Glutamatergic neuron (in vitro differentiated cells): ENCODE measurements around the gene HNRNPC. TPM values are rescaled to one million over a fixed set of nuclear protein-coding genes. Genes with fewer than 3 reads are reported as not detected.

Experiments
- DNase-seq: peaks from one replicate; pipeline ENCODE4 v3.0.0; 2022
- H3K27ac Mint-ChIP-seq: one replicate; pipeline ENCODE4 v1.8.0; 2020; ENCODE audit warnings: mild to moderate bottlenecking, mixed read lengths, inconsistent platforms; ENCODE audit not compliant: unreplicated experiment
- H3K27me3 Mint-ChIP-seq: one replicate; pipeline ENCODE4 v1.8.0; 2020; ENCODE audit warnings: mild to moderate bottlenecking, moderate library complexity, mixed read lengths, inconsistent platforms; ENCODE audit not compliant: unreplicated experiment
- H3K36me3 Mint-ChIP-seq: one replicate; pipeline ENCODE4 v1.8.0; 2020; ENCODE audit warnings: mild to moderate bottlenecking, mixed read lengths, inconsistent platforms; ENCODE audit not compliant: unreplicated experiment
- H3K4me1 Mint-ChIP-seq: one replicate; pipeline ENCODE4 v1.8.0; 2020; ENCODE audit warnings: mild to moderate bottlenecking, low read depth, mixed read lengths, inconsistent platforms; ENCODE audit not compliant: unreplicated experiment
- H3K4me3 Mint-ChIP-seq: one replicate; pipeline ENCODE4 v1.8.0; 2020; ENCODE audit warnings: mild to moderate bottlenecking, mixed read lengths, inconsistent platforms; ENCODE audit not compliant: unreplicated experiment
- H3K9me3 Mint-ChIP-seq: one replicate; pipeline ENCODE4 v1.8.0; 2020; ENCODE audit warnings: mild to moderate bottlenecking, moderate library complexity, mixed read lengths, inconsistent platforms; ENCODE audit not compliant: unreplicated experiment
- total RNA-seq: library from RNA; stranded (reverse); fragmentation: NEBNext Ultra II Directional; extraction: Animal tissue kit (Norgen Biotek cat#: 25700); gene quantifications from one replicate; pipeline ENCODE4 v1.2.1, GENCODE V29; 2021; ENCODE audit not compliant: unreplicated experiment
- TF ChIP-seq, protein P1 (sequence below): fragments of 200-600 bp; sonication (generic); IDR thresholded peaks from one replicate; pipeline ENCODE4 v1.5.0; 2021; ENCODE audit not compliant: partially characterized antibody, unreplicated experiment

The HNRNPC gene
- total RNA-seq, 1 donor from 2014 or later = 514 TPM

DNA sequence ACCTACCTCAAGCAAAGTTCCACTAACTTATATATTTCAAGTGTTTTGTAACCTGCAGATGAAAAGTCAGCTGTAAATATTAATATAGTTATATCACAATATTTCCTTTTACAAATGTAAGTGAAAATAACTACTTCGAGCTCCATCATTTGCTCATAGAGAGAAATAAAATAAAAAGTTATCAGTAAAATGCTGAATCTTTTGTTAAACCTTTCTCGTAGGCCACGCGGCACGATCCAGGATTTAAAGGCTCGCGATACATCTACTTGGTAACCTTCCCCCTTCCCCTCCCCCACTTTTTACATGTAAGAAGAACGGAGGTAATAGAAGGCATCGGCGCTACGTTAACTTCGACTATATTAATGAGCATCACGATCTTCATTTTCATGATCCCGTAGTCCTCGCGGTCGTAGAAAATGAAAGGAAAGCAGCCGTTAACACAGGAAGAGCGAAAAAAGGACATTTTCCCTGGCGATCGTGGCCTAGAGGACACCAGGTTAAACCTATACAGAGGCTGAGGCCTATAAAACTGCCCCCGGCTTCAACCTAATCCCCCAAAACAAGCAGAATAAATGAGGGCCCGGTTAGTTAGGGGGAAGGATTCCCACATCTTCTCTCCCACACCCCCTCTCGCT, 508 bp downstream of the HNRNPC start:
- peaks cover 6% of the 10 kb centered on the region for H3K27me3 Mint-ChIP-seq
- peaks cover 19% of the 10 kb centered on the region for H3K4me1 Mint-ChIP-seq
- H3K36me3 Mint-ChIP-seq = no peaks in the 10 kb centered on the region
- no peak for DNase-seq
- TF ChIP-seq, protein P1, sequence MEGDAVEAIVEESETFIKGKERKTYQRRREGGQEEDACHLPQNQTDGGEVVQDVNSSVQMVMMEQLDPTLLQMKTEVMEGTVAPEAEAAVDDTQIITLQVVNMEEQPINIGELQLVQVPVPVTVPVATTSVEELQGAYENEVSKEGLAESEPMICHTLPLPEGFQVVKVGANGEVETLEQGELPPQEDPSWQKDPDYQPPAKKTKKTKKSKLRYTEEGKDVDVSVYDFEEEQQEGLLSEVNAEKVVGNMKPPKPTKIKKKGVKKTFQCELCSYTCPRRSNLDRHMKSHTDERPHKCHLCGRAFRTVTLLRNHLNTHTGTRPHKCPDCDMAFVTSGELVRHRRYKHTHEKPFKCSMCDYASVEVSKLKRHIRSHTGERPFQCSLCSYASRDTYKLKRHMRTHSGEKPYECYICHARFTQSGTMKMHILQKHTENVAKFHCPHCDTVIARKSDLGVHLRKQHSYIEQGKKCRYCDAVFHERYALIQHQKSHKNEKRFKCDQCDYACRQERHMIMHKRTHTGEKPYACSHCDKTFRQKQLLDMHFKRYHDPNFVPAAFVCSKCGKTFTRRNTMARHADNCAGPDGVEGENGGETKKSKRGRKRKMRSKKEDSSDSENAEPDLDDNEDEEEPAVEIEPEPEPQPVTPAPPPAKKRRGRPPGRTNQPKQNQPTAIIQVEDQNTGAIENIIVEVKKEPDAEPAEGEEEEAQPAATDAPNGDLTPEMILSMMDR = no peak
- peaks cover 9% of the 10 kb centered on the region for H3K9me3 Mint-ChIP-seq
- peak overlapping the region; percentile 100 for H3K27ac Mint-ChIP-seq
- peak overlapping the region; percentile 99 for H3K4me3 Mint-ChIP-seq

DNA sequence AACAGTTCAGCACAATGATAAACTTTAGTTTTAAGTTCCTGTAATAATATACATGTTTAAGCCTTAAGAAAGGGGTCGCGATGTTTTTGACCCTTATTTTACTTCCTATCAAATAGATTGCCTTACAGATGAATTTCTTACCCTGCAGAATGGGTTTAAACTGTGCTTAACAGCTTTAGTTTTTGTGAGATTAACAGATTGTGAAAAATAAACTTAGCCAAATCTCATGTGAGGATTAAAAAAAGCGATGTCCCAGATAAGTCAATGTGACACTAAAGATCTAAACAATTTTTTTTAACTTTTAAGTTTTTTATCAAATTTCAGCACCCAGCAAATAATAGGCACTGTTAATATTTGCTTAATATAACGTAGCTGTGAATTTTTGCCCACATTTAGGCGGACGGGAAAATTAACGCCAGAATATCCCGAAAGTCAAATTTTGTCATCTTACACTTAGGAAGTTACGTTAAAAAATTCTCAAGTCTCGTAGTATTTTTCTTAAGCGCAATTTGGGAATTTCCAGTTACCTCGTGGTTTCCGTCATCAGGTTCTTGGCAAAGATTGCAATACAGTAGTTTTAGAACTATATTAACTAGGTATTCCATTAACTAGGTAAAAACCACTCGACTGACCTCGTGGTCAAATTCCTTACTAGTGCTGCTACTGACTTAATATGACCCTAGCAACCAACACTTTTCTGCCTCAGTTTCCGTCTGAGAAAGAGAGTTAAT, 1.2 kb downstream of the HNRNPC start:
- Mint-ChIP-seq H3K36me3 (no peaks in the 10 kb centered on the region), H3K9me3 (peaks cover 9% of the 10 kb centered on the region), H3K4me3 (peak overlapping the region; percentile 99), H3K4me1 (peaks cover 25% of the 10 kb centered on the region), H3K27ac (peak overlapping the region; percentile 100), H3K27me3 (peaks cover 6% of the 10 kb centered on the region)
- no peak for DNase-seq
- TF ChIP-seq, protein P1 = no peak

DNA sequence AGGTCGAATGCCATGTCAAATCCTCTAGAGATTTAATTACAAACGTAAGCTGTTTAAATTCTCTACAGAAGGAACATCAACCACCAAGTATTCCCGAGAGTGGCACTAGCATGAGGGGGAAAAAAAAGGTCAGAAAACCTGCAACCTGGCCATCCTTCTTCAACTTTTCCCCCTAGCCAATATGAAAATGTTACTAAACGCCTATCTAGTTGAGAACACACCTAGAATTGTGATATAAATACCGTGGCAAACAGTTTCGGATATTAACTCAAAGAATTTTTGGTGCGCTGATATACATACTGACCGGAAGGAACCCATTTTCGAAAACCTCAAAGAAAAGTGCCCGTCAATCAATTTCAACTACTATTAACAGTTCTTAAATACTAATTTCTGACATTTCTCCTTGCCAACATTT, 1.8 kb downstream of the HNRNPC start:
- Mint-ChIP-seq H3K4me1 (peaks cover 28% of the 10 kb centered on the region), H3K27me3 (peaks cover 6% of the 10 kb centered on the region), H3K9me3 (peaks cover 9% of the 10 kb centered on the region), H3K27ac (peak overlapping the region; percentile 100), H3K4me3 (peak overlapping the region; percentile 99), H3K36me3 (no peaks in the 10 kb centered on the region)
- DNase-seq = no peak
- TF ChIP-seq, protein P1 = no peak

DNA sequence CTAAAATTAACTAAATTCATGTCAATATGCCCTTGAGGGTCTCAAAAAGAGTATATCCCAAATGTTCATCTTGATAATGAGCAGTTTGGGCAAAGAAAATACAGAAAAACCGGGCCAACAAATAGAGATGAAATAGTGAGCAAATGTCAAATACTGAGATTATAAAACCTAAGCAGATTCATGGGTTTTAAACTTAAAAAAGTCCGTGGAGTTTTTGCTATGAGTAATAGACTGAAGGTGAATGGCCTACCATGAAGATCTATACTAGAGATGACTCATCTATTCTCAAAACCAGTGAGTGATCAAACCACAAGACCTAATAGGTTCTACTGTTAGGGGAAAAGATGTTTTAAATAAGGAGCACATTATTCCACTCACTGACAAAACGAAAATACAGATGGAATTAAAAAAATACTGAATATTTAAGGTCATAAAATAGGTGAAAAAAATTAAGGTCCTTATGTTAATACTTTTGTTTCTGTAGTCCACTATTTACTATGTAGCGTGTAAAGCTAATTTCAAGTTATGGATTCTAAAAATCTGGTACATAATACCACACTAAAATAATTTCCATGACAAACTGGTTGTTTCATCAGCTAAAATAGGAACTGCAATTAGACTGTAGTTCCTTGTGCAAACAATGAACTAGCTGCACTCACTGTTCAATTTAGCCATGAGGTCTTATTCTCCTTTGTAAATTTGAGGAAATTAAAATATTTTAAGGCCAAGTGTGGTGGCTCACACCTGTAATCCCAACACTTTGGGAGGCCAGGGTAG, 5.0 kb downstream of the HNRNPC start:
- peaks cover 36% of the 10 kb centered on the region for H3K4me1 Mint-ChIP-seq
- peaks cover 8% of the 10 kb centered on the region for H3K9me3 Mint-ChIP-seq
- peak overlapping the region; percentile 55 for H3K4me3 Mint-ChIP-seq
- peaks cover 2% of the 10 kb centered on the region for H3K36me3 Mint-ChIP-seq
- H3K27me3 Mint-ChIP-seq = peaks cover 1% of the 10 kb centered on the region
- no peak overlapping the region for H3K27ac Mint-ChIP-seq
- no peak for DNase-seq
- TF ChIP-seq, protein P1 = no peak
